Renal pelvis (tissue), 4 donors: Measurements from ENCODE around the gene PRKAA2. TPM values are rescaled to one million over a fixed set of nuclear protein-coding genes. Genes with fewer than 3 reads are reported as not detected.

Experiments used
- DNase-seq: peaks from one replicate; pipeline ENCODE4 v3.0.0-alpha.2; 2013
- polyA plus RNA-seq, 3 donors: library from polyadenylated mRNA; unstranded; fragments of 120-200 nt; gene quantifications; one replicate each; pipeline ENCODE4 v1.2.1, GENCODE V29; 2013; ENCODE audit not compliant: insufficient read length in 3 of 3

PRKAA2 gene
- polyA plus RNA-seq, 3 donors: 11.6 to 23.9 (median 19.1) TPM

GRCh38 chr1:56709995-56710394, 64.9 kb downstream of the PRKAA2 start:
- no peak for DNase-seq

GRCh38 chr1:56710646-56711045, 65.5 kb downstream of the PRKAA2 start:
- DNase-seq: no peak

GRCh38 chr1:56712150-56712549, 67.0 kb downstream of the PRKAA2 start:
- DNase-seq: no peak

- DNase-seq: no peak
These were observed 68.0 kb downstream of the PRKAA2 start for GRCh38 chr1:56713112-56713511.

GRCh38 chr1:56715156-56715555, 70.0 kb downstream of the PRKAA2 start:
- no peak for DNase-seq

GRCh38 chr1:56719171-56719570, 74.1 kb downstream of the PRKAA2 start:
- no peak for DNase-seq

- DNase-seq: no peak
These were observed 81.6 kb downstream of the PRKAA2 start for GRCh38 chr1:56726706-56727105.

- no peak for DNase-seq
These were observed 83.8 kb downstream of the PRKAA2 start for GRCh38 chr1:56728964-56729363.

GRCh38 chr1:56745231-56745630, 100.1 kb downstream of the PRKAA2 start:
- no peak for DNase-seq

GRCh38 chr1:56754708-56755479, 109.8 kb downstream of the PRKAA2 start:
- no peak for DNase-seq

GRCh38 chr1:56755911-56756310, 110.8 kb downstream of the PRKAA2 start:
- DNase-seq: no peak

GRCh38 chr1:56758135-56758534, 113.0 kb downstream of the PRKAA2 start:
- peak; percentile 14 for DNase-seq

GRCh38 chr1:56758794-56759193, 113.7 kb downstream of the PRKAA2 start:
- DNase-seq: peak; percentile 4

Other genes starting within 250 kb of the PRKAA2 start
- 100 to 1,000 TPM; 101 to 118 (median 111) TPM for gene PLPP3, start 65.8 kb upstream of the PRKAA2 start, polyA plus RNA-seq
- gene FYB2, start 174.1 kb downstream of the PRKAA2 start, polyA plus RNA-seq: 1 to 10 TPM in 1 of 3 donors, under 1 TPM in 2; 0.41 to 1.6 (median 0.96) TPM
- gene C8A, start 209.5 kb downstream of the PRKAA2 start, polyA plus RNA-seq: not detected